ENCODE measurements around the gene BAHCC1. TPM values are rescaled to one million over a fixed set of nuclear protein-coding genes. Genes with fewer than 3 reads are reported as not detected.

The BAHCC1 gene
- polyA plus RNA-seq, 1 donor from 2014 or later, result 14.2 TPM

DNA sequence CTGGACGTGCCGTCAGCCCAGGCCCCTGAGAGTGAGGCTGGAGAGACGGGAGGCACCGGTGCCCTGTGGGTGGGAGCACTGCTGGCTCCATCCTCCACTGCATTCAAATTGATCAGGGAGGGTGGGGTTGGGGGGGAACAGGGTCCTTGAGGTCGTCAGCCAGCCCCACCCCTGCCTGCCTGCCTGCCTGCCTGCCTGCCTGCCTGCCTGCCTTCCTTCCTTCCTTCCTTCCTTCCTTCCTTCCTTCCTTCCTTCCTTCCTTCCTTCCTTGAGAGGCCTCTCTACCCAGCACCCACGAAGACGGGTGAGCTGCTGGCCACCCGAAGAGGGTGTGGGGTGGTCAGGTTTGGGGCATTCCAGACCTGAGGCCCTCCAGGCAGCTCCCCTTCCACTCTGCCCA, 16.0 kb downstream of the BAHCC1 start:
- no peaks in the 10 kb centered on the region for H3K9me2 ChIP-seq (ENCODE audit: insufficient read depth, low read length)
- no peak overlapping the region for H3K27ac ChIP-seq (ENCODE audit: low read length)
- no peak overlapping the region for H3K4me2 ChIP-seq (ENCODE audit: low read length)
- H3K4me3 ChIP-seq (ENCODE audit: low read length), result no peak overlapping the region
- no peaks in the 10 kb centered on the region for H3K9me3 ChIP-seq (ENCODE audit: low read length)
- H3K9ac ChIP-seq (ENCODE audit: low read length), result no peak overlapping the region
- H4K20me1 ChIP-seq (ENCODE audit: insufficient read depth), result no peaks in the 10 kb centered on the region
- TF ChIP-seq TAF1 (IDR thresholded peaks at IDR 0.05; ENCODE audit: low read depth) (no peak), EP300 (conservative IDR thresholded peaks at IDR 0.05; ENCODE audit: poor library complexity, severe bottlenecking) (no peak), EZH2 (IDR thresholded peaks at IDR 0.05; ENCODE audit: borderline replicate concordance, insufficient read depth, low read length, poor library complexity, severe bottlenecking) (no peak), MXI1 (conservative IDR thresholded peaks at IDR 0.05; ENCODE audit: poor library complexity, severe bottlenecking) (no peak), POLR2AphosphoS5 (IDR thresholded peaks at IDR 0.05) (no peak), RAD21 (conservative IDR thresholded peaks at IDR 0.05) (no peak), SMC3 (conservative IDR thresholded peaks at IDR 0.05; ENCODE audit: poor library complexity) (no peak)
- TF ChIP-seq, protein P1, sequence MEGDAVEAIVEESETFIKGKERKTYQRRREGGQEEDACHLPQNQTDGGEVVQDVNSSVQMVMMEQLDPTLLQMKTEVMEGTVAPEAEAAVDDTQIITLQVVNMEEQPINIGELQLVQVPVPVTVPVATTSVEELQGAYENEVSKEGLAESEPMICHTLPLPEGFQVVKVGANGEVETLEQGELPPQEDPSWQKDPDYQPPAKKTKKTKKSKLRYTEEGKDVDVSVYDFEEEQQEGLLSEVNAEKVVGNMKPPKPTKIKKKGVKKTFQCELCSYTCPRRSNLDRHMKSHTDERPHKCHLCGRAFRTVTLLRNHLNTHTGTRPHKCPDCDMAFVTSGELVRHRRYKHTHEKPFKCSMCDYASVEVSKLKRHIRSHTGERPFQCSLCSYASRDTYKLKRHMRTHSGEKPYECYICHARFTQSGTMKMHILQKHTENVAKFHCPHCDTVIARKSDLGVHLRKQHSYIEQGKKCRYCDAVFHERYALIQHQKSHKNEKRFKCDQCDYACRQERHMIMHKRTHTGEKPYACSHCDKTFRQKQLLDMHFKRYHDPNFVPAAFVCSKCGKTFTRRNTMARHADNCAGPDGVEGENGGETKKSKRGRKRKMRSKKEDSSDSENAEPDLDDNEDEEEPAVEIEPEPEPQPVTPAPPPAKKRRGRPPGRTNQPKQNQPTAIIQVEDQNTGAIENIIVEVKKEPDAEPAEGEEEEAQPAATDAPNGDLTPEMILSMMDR (IDR thresholded peaks at IDR 0.05; ENCODE audit: poor library complexity, severe bottlenecking), result no peak
- TF ChIP-seq, protein P2, sequence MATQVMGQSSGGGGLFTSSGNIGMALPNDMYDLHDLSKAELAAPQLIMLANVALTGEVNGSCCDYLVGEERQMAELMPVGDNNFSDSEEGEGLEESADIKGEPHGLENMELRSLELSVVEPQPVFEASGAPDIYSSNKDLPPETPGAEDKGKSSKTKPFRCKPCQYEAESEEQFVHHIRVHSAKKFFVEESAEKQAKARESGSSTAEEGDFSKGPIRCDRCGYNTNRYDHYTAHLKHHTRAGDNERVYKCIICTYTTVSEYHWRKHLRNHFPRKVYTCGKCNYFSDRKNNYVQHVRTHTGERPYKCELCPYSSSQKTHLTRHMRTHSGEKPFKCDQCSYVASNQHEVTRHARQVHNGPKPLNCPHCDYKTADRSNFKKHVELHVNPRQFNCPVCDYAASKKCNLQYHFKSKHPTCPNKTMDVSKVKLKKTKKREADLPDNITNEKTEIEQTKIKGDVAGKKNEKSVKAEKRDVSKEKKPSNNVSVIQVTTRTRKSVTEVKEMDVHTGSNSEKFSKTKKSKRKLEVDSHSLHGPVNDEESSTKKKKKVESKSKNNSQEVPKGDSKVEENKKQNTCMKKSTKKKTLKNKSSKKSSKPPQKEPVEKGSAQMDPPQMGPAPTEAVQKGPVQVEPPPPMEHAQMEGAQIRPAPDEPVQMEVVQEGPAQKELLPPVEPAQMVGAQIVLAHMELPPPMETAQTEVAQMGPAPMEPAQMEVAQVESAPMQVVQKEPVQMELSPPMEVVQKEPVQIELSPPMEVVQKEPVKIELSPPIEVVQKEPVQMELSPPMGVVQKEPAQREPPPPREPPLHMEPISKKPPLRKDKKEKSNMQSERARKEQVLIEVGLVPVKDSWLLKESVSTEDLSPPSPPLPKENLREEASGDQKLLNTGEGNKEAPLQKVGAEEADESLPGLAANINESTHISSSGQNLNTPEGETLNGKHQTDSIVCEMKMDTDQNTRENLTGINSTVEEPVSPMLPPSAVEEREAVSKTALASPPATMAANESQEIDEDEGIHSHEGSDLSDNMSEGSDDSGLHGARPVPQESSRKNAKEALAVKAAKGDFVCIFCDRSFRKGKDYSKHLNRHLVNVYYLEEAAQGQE (IDR thresholded peaks at IDR 0.05; ENCODE audit: borderline replicate concordance), result no peak
- H2AFZ ChIP-seq (ENCODE audit: low read depth, low read length), result no peak overlapping the region
- no peaks in the 10 kb centered on the region for H3K27me3 ChIP-seq (ENCODE audit: insufficient read depth, low read depth, low read length)
- peaks cover 80% of the 10 kb centered on the region for H3K79me2 ChIP-seq (replicated peaks; ENCODE audit: insufficient read depth, low read length)
- H3F3A ChIP-seq (ENCODE audit: insufficient read depth, low read length, poor library complexity, severe bottlenecking), result no peaks in the 10 kb centered on the region
- H3K36me3 ChIP-seq (ENCODE audit: insufficient read depth, low read length), result no peaks in the 10 kb centered on the region

DNA sequence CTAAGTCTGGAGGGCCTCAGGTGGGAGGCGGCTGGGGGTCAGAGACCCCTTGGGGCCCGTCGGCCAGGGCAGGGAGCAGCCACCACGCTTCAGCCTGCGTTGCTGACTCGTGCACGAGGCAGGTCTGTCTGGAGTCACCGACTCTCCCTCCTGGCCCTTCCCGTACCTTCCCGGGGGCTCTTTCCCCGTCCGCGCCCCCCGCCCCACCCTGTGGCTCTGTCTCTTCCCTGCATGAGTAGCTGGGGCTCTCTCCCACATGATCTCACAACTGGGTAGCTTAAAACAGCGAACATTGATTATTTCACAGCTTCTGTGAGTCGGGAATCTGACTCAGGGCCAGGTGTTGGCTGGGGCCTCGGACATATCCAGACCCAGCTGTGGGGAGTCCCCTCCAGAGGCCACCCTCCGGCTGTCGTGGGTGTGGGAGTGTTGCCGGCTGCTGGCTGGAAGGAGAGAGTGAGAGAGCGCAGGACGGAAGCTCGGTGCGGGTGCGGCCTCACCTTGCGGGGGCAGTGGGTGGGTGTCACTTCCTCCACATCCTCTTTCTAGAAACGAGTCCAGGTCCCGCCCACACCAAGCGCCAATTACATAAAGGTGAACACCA, 17.3 kb downstream of the BAHCC1 start:
- Histone ChIP-seq H3F3A (ENCODE audit: insufficient read depth, low read length, poor library complexity, severe bottlenecking) (no peaks in the 10 kb centered on the region), H3K27ac (ENCODE audit: low read length) (no peak overlapping the region), H3K36me3 (ENCODE audit: insufficient read depth, low read length) (no peaks in the 10 kb centered on the region), H2AFZ (ENCODE audit: low read depth, low read length) (no peak overlapping the region), H3K27me3 (ENCODE audit: insufficient read depth, low read depth, low read length) (no peaks in the 10 kb centered on the region), H3K9me2 (ENCODE audit: insufficient read depth, low read length) (no peaks in the 10 kb centered on the region), H3K4me3 (ENCODE audit: low read length) (no peak overlapping the region), H3K9me3 (ENCODE audit: low read length) (no peaks in the 10 kb centered on the region), H4K20me1 (ENCODE audit: insufficient read depth) (no peaks in the 10 kb centered on the region), H3K79me2 (replicated peaks; ENCODE audit: insufficient read depth, low read length) (peaks cover 67% of the 10 kb centered on the region), H3K9ac (ENCODE audit: low read length) (no peak overlapping the region), H3K4me2 (ENCODE audit: low read length) (no peak overlapping the region)
- TF ChIP-seq RAD21 (conservative IDR thresholded peaks at IDR 0.05) (no peak), EP300 (conservative IDR thresholded peaks at IDR 0.05; ENCODE audit: poor library complexity, severe bottlenecking) (no peak), EZH2 (IDR thresholded peaks at IDR 0.05; ENCODE audit: borderline replicate concordance, insufficient read depth, low read length, poor library complexity, severe bottlenecking) (no peak), TAF1 (IDR thresholded peaks at IDR 0.05; ENCODE audit: low read depth) (no peak), SMC3 (conservative IDR thresholded peaks at IDR 0.05; ENCODE audit: poor library complexity) (no peak), POLR2AphosphoS5 (IDR thresholded peaks at IDR 0.05) (no peak)
- TF ChIP-seq, protein P1 (IDR thresholded peaks at IDR 0.05; ENCODE audit: poor library complexity, severe bottlenecking), result no peak
